HG02938 (cell line): ENCODE measurements around the gene PSAT1.

ENCODE experiments used
- ATAC-seq: cut with Tn5 transposase; IDR thresholded peaks from one replicate; pipeline ENCODE4 v1.9.1; 2021; ENCODE audit warnings: mild to moderate bottlenecking, moderate library complexity; ENCODE audit not compliant: unreplicated experiment

Gene PSAT1

DNA sequence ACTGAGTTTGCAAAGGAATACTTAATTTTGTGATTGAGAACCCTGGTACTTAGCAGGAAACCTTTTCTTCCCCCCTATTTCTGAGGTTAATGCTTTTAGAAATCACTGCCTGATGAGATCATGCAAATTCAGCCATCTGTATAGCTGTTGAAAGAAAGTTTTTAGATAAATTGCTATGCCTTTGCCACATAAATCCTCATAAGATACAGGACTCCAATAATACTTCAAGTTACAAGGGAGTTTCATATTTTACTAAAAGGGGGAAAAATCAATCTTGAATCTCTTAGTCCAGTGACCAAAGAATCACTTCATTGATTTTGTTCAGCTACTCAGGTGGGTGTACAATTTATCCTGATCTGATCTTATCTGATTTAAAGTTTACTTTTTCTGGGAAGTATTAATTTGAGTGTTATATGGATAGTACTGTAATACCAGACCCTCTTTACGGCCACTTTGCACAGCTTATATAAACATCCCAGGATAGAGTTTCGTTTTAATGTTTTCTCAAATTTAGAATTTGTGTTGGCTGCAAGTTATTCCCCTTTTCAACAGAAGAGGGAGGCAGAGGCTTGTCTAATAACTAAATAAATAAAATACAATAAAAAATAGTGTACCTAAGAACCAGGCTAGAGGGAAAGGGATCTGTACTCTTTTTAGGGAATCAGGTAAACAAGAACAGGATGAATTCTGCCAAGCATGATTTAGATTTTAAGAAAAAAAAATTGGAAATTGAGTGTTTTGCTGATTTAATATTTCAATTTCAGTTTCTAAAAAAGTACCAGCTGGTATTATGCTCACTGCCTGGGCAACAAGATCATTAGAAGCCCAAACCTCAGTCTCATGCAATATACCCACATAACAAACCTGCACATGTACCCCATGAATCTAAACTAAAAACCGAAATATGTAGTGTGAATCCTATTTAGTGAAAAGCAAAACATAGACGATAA, 69.1 kb downstream of the PSAT1 start:
- no peak for ATAC-seq

DNA sequence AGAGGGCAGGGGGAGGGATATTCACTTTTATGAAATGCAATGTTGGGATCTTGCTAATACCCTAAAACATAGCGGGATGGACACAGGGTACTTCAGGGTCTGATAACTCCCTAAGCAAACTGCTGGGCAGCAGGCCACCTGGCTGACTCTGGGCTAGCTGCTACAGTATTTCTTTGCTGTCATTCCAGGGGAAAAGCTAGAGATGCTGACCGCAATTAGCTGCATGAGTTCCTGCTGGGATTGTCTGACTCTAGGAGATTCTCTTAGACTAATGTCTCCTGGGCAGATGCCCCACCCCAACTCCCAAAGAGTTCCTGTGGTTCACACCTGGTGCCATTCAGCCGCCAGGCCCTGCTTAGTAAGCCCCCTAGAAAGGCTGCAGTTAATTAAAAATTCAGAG, 69.9 kb downstream of the PSAT1 start:
- no peak for ATAC-seq

DNA sequence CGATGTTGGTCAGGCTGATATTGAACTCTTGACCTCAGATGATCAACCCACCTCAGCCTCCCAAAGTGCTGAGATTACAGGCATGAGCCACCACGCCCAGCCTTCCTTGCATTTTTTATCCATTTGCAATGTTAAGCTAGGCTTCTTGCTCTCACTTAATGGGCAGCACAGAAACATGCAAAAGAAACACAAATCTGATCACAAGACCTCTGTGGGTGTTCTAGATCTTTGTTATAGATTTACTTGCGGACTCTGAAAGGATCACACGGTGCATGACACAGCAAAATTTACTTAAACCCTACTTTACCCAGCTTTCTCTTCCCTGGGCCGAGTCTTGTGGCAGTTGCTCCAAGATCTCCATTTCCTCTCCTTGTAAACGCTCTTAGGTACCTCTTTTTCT, 71.3 kb downstream of the PSAT1 start:
- ATAC-seq: no peak

DNA sequence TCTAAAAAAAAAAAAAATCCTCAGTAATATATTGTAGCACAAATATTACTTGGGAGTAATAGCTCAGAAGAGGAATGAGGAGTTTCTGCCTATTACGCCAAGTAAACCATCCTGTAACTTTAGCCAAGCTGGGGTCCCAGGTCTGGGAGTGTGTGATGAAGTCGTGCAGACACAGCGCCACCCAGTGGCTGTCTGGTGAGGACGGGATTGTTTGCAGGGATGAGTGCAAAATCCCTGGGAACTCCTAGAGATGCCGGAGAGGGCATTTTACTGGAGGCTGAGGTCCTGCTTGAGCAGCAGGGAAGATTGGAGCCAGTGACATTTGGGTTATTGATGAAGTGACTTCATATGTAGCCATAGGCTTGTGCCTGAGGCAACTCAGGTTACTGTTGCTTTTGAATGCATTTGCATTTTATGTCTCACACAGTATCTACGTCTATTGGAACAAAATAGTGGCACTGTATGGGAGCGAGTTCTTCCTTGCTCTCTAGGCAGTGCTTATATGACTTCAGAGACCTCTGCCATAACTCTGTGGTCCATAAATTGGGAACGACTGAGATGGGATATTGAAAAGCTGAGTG, 72.8 kb downstream of the PSAT1 start:
- ATAC-seq: peak; percentile 60

DNA sequence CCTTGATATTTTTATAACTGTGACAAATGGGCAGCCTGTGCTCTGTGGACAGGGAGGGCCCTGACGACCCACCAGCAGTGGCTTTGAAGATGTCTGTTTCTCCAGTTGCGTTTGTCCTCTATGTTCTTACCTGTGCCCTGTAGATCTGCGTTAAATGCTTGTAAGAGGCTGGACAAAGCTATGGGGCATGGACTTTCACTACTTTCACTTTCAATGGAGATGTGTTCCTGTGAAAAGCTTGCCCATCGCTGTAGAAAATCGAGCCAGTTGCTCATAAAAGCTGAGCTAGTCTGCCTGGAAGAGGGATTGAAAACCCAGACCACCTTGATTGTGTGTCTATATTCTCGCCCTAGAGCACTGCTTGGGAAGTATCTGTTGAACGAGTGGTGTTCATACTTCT, 74.1 kb downstream of the PSAT1 start:
- no peak for ATAC-seq

DNA sequence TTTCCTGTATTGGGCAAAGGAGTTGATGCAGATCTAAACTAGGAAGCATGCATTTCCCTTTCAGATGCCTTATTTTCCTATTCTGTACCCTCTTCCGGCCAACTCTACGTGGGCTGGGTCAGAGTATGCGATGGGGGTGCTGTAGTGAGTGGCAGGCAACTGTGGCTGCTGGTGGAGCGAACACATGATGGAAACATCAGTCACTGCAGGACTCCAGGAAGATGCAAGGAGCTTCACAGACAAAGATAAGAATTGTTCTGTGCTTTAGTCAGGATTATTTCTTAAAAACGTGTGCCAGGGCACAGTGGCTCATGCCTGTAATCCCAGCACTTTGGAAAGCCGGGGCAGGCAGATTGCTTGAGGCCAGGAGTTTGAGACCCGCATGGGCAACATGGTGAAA, 75.1 kb downstream of the PSAT1 start:
- no peak for ATAC-seq
